H1 (cell line): ENCODE results near the gene LPAR2. TPM values are rescaled to one million over a fixed set of nuclear protein-coding genes. Genes with fewer than 3 reads are reported as not detected.

ENCODE experiments used
- ATF3 ChIP-seq: IDR thresholded peaks from 2 replicates; pipeline ENCODE4 v1.6.1; 2011; ENCODE audit warnings: low read depth, mild to moderate bottlenecking, low read length; ENCODE audit not compliant: insufficient read depth
- BRCA1 ChIP-seq: IDR thresholded peaks from 2 replicates; pipeline ENCODE4 v1.6.1; 2012; ENCODE audit warnings: low read depth, low read length, improper control_type of control experiment
- RFX5 ChIP-seq: IDR thresholded peaks from 2 replicates; pipeline ENCODE4 v1.6.1; 2011; ENCODE audit warnings: low read depth, low read length, improper control_type of control experiment, borderline replicate concordance
- RXRA ChIP-seq: IDR thresholded peaks from 2 replicates; pipeline ENCODE4 v1.6.1; 2011; ENCODE audit warnings: low read depth, mild to moderate bottlenecking, low read length, moderate library complexity; ENCODE audit not compliant: insufficient read depth
- TAF1 ChIP-seq: IDR thresholded peaks from 2 replicates; pipeline ENCODE4 v1.6.1; 2011; ENCODE audit warnings: mild to moderate bottlenecking, low read depth, low read length
- polyA plus RNA-seq, 7 experiments: library from polyadenylated mRNA; depleted of rRNA in 3 of 7; stranded (reverse) in 5 of 7; unstranded in 2 of 7; fragments of >200 nt in 5 of 7; fragments of 200-250 nt in 2 of 7; gene quantifications; 1 replicate in 5 of 7; 2 replicates in 1 of 7; 4 replicates in 1 of 7; pipeline versions ENCODE4 v1.2.1 to v1.2.3, GENCODE V29; 2011 to 2013; ENCODE audit warnings: missing spikeins in 2 of 7, mixed read lengths in 2 of 7
- total RNA-seq: library from RNA; stranded (reverse); fragmentation: NEBNext Ultra II Directional; extraction: Animal tissue kit (Norgen Biotek cat#: 25700); gene quantifications from 2 replicates; pipeline ENCODE4 v1.2.1, GENCODE V29; 2021

The LPAR2 gene
- total and polyA plus RNA-seq, 2 of the 8 experiments (the other 6 are each of a cell fraction or from before 2014, with no cell fraction given), result 47.6 to 70.2 TPM

DNA sequence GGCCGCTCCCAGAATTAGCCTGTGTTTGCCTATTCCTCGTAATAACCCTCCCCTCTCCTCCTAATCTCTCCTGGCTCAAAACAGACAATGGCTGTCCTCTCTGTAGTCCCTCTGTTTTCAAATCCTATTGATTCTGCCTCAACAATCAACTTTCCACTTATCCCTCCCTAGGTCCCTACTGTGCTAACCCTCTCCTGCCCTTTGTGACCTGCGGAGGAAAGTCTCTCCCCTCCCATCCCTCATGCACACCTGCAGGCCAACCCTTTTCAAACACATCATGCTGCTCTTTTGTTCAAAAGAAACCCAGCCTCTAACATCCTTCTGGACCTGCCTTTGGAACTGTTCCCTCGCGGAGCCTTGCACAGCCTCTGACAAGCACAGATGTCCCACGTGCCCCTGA is 52.6 kb downstream of the LPAR2 start (continued):
- TF ChIP-seq ATF3, result no peak
- TF ChIP-seq TAF1, result no peak
- no peak for TF ChIP-seq BRCA1
- no peak for TF ChIP-seq RFX5
- peak; percentile 92; the same call in 1 of the 2 replicates for TF ChIP-seq RXRA

Other genes starting within 250 kb of the LPAR2 start
- 205 and 210 TPM in 2 replicates for gene GATAD2A, start 222.5 kb downstream of the LPAR2 start, total RNA-seq
- 38.4 and 54.9 TPM in 2 replicates for gene GATAD2A, start 222.5 kb downstream of the LPAR2 start, polyA plus RNA-seq (2011; rRNA removed)
- gene TSSK6, start 112.7 kb downstream of the LPAR2 start, total RNA-seq, result 2.9 and 3.6 TPM in 2 replicates
- gene TSSK6, start 112.7 kb downstream of the LPAR2 start, polyA plus RNA-seq (2011; rRNA removed), result 7.8 and 12.1 TPM in 2 replicates
- 413 and 425 TPM in 2 replicates for gene NDUFA13, start 112.0 kb downstream of the LPAR2 start, total RNA-seq
- 1,105 and 1,309 TPM in 2 replicates for gene NDUFA13, start 112.0 kb downstream of the LPAR2 start, polyA plus RNA-seq (2011; rRNA removed)
- 5.0 and 5.7 TPM in 2 replicates for gene YJEFN3, start 99.3 kb downstream of the LPAR2 start, total RNA-seq
- gene YJEFN3, start 99.3 kb downstream of the LPAR2 start, polyA plus RNA-seq (2011; rRNA removed), result 9.4 and 17.2 TPM in 2 replicates
- gene CILP2, start 90.0 kb downstream of the LPAR2 start, total RNA-seq, result 5.8 and 5.9 TPM in 2 replicates
- 4.4 and 8.2 TPM in 2 replicates for gene CILP2, start 90.0 kb downstream of the LPAR2 start, polyA plus RNA-seq (2011; rRNA removed)
- 3.3 and 3.4 TPM in 2 replicates for gene PBX4, start 9.5 kb downstream of the LPAR2 start, total RNA-seq
- 3.8 and 8.3 TPM in 2 replicates for gene PBX4, start 9.5 kb downstream of the LPAR2 start, polyA plus RNA-seq (2011; rRNA removed)
- 18.1 and 20.2 TPM in 2 replicates for gene GMIP, start 15.4 kb upstream of the LPAR2 start, total RNA-seq
- 5.7 and 8.9 TPM in 2 replicates for gene GMIP, start 15.4 kb upstream of the LPAR2 start, polyA plus RNA-seq (2011; rRNA removed)
- 64.2 and 75.7 TPM in 2 replicates for gene ATP13A1, start 35.5 kb upstream of the LPAR2 start, total RNA-seq
- gene ATP13A1, start 35.5 kb upstream of the LPAR2 start, polyA plus RNA-seq (2011; rRNA removed), result 33.0 and 70.7 TPM in 2 replicates
- 46.2 and 50.9 TPM in 2 replicates for gene ZNF101, start 40.6 kb upstream of the LPAR2 start, total RNA-seq
- gene ZNF101, start 40.6 kb upstream of the LPAR2 start, polyA plus RNA-seq (2011; rRNA removed), result 11.0 and 13.0 TPM in 2 replicates
- 6.8 and 7.4 TPM in 2 replicates for gene ZNF14, start 104.9 kb upstream of the LPAR2 start, total RNA-seq
- 0.72 and 1.00 TPM in 2 replicates for gene ZNF14, start 104.9 kb upstream of the LPAR2 start, polyA plus RNA-seq (2011; rRNA removed)
- gene ZNF506, start 193.5 kb upstream of the LPAR2 start, total RNA-seq, result 8.0 and 8.3 TPM in 2 replicates
- 4.1 and 4.5 TPM in 2 replicates for gene ZNF506, start 193.5 kb upstream of the LPAR2 start, polyA plus RNA-seq (2011; rRNA removed)
- gene ZNF253, start 237.7 kb upstream of the LPAR2 start, total RNA-seq, result 64.0 and 74.6 TPM in 2 replicates
- 5.9 and 8.3 TPM in 2 replicates for gene ZNF253, start 237.7 kb upstream of the LPAR2 start, polyA plus RNA-seq (2011; rRNA removed)